GM12873 (cell line): ENCODE results near the gene NBPF3.

Experiments
- TF ChIP-seq, protein P1 (sequence below): IDR thresholded peaks from 2 replicates; pipeline ENCODE4 v1.5.1; 2012; ENCODE audit warnings: low read depth, mild to moderate bottlenecking, moderate library complexity, low read length, control low read depth; ENCODE audit not compliant: insufficient read depth; ENCODE audit errors: missing control alignments

The NBPF3 gene

DNA sequence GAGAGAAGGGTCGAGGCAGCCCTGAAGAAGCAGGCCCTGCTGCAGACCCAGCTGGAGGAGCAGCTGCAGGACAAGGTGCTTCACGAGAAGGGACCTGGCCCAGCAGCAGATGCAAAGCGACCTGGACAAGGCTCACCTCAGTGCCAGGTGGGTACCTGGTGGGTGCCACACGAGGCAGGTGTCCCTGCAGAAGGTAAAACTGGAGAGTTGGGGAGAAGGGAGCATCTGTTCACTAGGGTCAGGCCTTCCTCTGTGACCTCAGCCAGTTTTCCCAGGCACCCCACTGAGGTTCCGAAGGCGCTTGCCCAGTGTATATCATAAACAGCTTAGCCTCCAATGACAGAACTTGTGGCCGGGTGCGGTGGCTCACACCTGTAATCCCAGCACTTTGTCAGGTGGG is 5.5 kb upstream of the NBPF3 start:
- TF ChIP-seq, protein P1, sequence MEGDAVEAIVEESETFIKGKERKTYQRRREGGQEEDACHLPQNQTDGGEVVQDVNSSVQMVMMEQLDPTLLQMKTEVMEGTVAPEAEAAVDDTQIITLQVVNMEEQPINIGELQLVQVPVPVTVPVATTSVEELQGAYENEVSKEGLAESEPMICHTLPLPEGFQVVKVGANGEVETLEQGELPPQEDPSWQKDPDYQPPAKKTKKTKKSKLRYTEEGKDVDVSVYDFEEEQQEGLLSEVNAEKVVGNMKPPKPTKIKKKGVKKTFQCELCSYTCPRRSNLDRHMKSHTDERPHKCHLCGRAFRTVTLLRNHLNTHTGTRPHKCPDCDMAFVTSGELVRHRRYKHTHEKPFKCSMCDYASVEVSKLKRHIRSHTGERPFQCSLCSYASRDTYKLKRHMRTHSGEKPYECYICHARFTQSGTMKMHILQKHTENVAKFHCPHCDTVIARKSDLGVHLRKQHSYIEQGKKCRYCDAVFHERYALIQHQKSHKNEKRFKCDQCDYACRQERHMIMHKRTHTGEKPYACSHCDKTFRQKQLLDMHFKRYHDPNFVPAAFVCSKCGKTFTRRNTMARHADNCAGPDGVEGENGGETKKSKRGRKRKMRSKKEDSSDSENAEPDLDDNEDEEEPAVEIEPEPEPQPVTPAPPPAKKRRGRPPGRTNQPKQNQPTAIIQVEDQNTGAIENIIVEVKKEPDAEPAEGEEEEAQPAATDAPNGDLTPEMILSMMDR, result no peak

DNA sequence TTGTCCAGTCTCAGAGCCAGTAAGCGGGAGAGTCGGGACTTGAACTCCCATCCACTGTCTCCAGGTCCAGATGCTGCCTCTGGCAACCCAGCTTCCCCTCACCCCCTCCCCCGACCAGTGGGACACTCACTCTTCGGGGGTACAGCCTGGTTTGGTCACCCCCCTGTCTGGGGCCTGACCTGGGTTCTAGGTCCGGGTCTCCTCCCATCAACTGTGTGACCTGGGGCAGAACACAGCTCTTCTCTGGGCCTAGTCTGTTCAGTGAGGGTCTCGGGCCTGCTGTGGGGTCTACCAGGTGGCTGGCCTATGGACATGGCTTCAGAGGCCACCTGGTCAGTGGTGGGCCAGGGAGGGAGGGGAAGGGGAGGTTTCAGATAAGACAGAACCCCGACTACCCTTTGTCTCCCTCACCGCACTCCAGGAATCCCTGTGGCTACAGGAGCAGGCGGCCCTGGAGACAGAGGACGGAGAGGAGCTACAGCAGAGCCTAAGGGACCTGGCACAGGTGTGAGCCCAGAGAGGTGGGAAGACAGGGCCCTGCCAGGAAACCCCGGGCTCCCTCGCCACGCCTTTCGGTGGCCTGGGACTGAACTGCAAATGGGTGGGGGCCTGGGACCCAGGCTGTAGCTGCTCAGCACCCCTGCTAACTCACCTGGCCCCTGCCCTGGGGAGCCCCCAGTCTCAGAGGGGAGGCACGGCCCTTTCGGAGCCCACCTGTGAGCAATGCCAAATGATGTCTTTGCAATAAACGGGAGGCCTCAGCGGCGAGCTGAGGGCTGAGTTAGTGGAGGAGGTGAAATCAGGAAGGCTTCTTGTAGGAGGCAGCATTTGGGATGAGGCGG is 4.1 kb upstream of the NBPF3 start:
- TF ChIP-seq, protein P1, result no peak

DNA sequence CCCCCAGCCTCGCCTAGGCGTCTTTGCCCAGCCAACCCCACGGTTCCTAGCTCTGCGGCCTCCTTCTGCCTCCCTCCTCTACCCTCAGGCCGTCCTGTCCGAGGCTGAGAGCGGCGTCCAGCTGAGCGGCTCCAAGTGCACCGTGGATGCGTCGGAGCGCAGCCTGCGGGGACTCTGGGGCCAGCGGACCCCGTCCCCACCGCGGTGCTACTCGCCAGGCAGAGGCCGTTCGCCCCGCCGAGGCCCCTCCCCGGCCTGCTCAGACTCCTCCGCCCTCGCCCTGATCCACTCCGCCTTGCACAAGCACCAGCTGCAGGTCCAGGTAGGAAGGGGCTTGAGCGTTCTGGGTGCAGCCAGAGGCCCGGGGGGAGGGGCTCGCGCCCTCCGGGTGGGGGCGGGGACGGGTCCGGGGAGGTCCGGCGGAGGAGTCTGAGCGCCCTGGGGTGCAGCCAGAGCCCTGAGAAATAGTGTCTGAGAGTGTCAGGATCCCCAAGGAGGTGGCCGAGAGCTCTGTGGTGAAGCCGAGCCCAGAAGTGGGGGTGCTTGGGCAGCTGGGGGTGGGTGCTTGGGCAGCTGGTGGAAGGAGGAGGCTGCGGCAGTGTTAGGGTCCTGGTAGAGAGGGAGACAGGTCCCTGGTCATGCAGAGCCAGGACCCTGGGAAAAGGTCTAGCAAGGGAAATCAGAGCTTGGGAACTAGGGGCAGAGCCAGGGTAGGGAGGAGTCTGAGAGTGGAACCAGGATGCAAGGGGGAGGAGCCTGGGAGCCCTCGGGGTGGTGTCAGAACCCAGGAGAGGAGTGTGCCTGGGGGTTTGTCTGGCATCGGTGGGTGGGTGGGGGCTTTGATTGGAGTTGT is 3.2 kb upstream of the NBPF3 start:
- TF ChIP-seq, protein P1, result no peak

DNA sequence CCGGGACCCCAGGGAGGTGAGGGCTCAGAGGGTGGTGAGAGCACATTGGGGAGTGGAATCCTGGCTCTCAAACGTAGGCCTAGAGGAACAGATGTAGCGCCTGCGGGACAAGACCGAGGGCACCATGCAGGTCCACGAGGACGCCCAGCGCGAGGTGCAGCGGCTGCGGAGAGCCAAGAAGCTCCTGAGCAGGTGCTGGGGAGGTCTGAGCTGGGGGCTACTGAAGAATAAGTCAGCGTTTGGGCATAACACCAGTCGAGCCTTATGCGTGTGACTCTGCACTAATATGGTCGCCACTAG is 2.6 kb upstream of the NBPF3 start:
- TF ChIP-seq, protein P1, result no peak

DNA sequence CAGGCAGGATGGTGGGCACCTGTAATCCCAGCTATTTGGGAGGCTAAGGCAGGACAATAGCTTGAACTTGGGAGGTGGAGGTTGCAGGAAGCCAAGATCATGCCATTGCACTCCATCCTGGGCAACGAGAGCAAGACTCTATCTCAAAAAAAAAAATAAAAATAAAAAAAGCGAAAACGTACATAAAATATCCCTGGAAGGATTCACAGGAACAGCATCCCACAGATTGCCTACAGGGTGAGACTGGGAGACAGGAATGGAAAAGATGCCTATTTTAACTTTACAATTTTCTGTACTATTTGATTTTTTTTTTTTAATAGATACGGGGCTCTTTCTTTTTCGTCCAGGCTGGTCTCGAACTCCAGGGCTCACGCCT is 604 bp upstream of the NBPF3 start:
- TF ChIP-seq, protein P1, result no peak

DNA sequence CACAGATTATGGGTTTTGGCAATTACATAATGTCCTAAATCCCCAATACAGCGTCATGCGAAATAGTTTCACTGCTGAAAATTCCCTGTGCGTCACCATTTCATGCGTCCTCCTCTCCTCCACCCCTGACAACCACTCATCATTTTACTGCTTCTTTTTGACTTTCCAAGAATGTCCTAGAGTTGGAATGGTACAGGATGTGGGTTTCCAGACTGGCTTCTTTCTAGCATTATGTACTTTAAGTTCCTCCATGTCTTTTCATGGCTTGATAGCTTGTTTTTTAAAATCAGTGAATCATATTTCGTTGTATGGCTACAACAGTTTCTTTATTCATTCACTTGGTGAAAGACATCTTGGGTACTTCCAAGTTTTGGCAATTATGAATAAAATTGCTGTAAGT is 7.4 kb downstream of the NBPF3 start:
- TF ChIP-seq, protein P1, result no peak

DNA sequence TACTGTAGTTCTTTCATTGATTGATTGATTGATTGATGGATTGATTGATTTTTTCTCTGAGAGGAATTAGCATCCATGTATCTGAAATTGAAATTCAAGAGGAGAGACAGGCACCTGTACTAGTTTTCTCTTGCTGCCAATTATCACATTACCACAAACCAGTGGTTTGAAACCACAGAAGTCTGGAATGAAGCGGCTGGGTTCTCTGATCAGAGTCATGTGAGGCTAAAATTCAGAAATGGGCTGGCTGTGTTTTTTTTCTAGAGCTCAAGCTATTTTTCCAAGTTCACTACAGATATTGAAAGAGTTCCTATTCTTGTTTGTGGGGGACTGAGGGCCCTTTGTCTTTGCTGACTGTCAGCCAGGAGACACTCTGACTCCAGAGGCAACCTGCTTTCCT is 10.0 kb downstream of the NBPF3 start:
- TF ChIP-seq, protein P1, result no peak
